ENCODE results near the gene LRRC8A. TPM values are rescaled to one million over a fixed set of nuclear protein-coding genes. Genes with fewer than 3 reads are reported as not detected.

LRRC8A gene
- total and polyA plus RNA-seq, 2 of the 13 experiments (the other 11 are each of a cell fraction or from before 2014, with no cell fraction given), result 16.1 to 40.6 TPM

- Histone ChIP-seq H3K4me2 (ENCODE audit: low read depth, low read length) (0 out of 2 replicates have a peak overlapping the region, but pooled peaks have one; percentile 81), H3K4me3 (replicated peaks in 1 of 3; ENCODE audit: insufficient read depth in 1 of 3, low read depth in 2 of 3, low read length in 3 of 3) (no peak overlapping the region), H3K79me2 (ENCODE audit: insufficient read depth, low read length) (peaks cover 5% of the 10 kb centered on the region), H3K27ac (ENCODE audit: extremely low read length, insufficient read depth, low read length) (no peak overlapping the region), H3K9ac (ENCODE audit: insufficient read depth, low read depth, low read length) (no peak overlapping the region), H3K4me1 (ENCODE audit: insufficient read depth, low read length) (peaks cover 56% of the 10 kb centered on the region), H3K9me3 (ENCODE audit: low read length) (no peaks in the 10 kb centered on the region), H3K27me3 (ENCODE audit: control insufficient read depth in 1 of 2, insufficient read depth in 2 of 2, low read length in 2 of 2) (no peaks in the 10 kb centered on the region), H3K36me3 (replicated peaks in 1 of 2; ENCODE audit: control insufficient read depth in 1 of 2, insufficient read depth in 2 of 2, low read length in 2 of 2) (no peaks in the 10 kb centered on the region; a peak in 1 of 5 replicates), H2AFZ (ENCODE audit: low read length) (no peak overlapping the region), H4K20me1 (ENCODE audit: insufficient read depth, low read length) (no peaks in the 10 kb centered on the region)
- WGBS (ENCODE audit: low lambda C conversion rate), result 96% methylated on average over 6 of the region's 6 CpGs
- intact Hi-C loops (cut with micrococcal nuclease; ENCODE audit: unreplicated experiment), result no loop called here
- DNase-seq (ENCODE audit: low spot score) (no peak), FAIRE-seq (no peak), ATAC-seq (no peak)
- BruUV-seq (replicated peaks), result no TSS peak
- CTCF ChIA-PET (ENCODE audit: low intra/inter-chr PET ratio, low total read pairs), result no interaction called here
- in situ Hi-C loops (cut with HindIII; ENCODE audit: extremely low pct_ligation_motif_present, low pct_unique_long_range_greater_than_20kb), result loop anchor here (5.0 kb wide), 1 partner anchor 41 kb away; the partner anchor contains the start of genes KYAT1 and LRRC8A
- no peak for TF ChIP-seq ZNF205 (CRISPR knock-in tag; IDR thresholded peaks at IDR 0.05)
- TF ChIP-seq CEBPB (IDR thresholded peaks at IDR 0.05; ENCODE audit: borderline replicate concordance, low read depth, low read length), result peak; percentile 93
- TF ChIP-seq CEBPG (CRISPR knock-in tag; IDR thresholded peaks at IDR 0.05), result peak; percentile 79
- POLR2A ChIA-PET, result interaction anchor here (1.9 to 2.2 kb wide), 3 partner anchors 18 to 46 kb away, joined by 4 to 7 read pairs (median 7); no protein-coding TSS in a partner anchor
Observed at GRCh38 chr9:128923493-128923883, 41.6 kb downstream of the LRRC8A start.

- H3K4me1 ChIP-seq (ENCODE audit: insufficient read depth, low read length), result peaks cover 17% of the 10 kb centered on the region
- WGBS (ENCODE audit: low lambda C conversion rate), result 34% methylated on average over 10 of the region's 10 CpGs
- FAIRE-seq (peak; percentile 76), DNase-seq (ENCODE audit: low spot score) (no peak), ATAC-seq (peak; percentile 89)
- H3K4me2 ChIP-seq (ENCODE audit: low read depth, low read length), result peak overlapping the region; percentile 40; the same call in 1 of the 2 replicates
- in situ Hi-C loops (cut with HindIII; ENCODE audit: extremely low pct_ligation_motif_present, low pct_unique_long_range_greater_than_20kb), result no loop called here
- H3K27ac ChIP-seq (ENCODE audit: extremely low read length, insufficient read depth, low read length), result no peak overlapping the region
- peak overlapping the region; percentile 64 for H2AFZ ChIP-seq (ENCODE audit: low read length)
- H3K9me3 ChIP-seq (ENCODE audit: low read length), result no peaks in the 10 kb centered on the region
- intact Hi-C loops (cut with micrococcal nuclease; ENCODE audit: unreplicated experiment), result loop anchor here (1.0 kb wide), 3 partner anchors 46 to 76 kb away; partner anchors contain the start of gene LRRC8A
- H3K36me3 ChIP-seq (replicated peaks in 1 of 2; ENCODE audit: control insufficient read depth in 1 of 2, insufficient read depth in 2 of 2, low read length in 2 of 2), result no peaks in the 10 kb centered on the region; a peak in 1 of 5 replicates
- no TSS peak for BruUV-seq (replicated peaks)
- no peak overlapping the region for H3K9ac ChIP-seq (ENCODE audit: insufficient read depth, low read depth, low read length)
- POLR2A ChIA-PET, result no interaction called here
- no peak overlapping the region for H3K4me3 ChIP-seq (replicated peaks in 1 of 3; ENCODE audit: insufficient read depth in 1 of 3, low read depth in 2 of 3, low read length in 3 of 3)
- H4K20me1 ChIP-seq (ENCODE audit: insufficient read depth, low read length), result no peaks in the 10 kb centered on the region
- H3K79me2 ChIP-seq (ENCODE audit: insufficient read depth, low read length), result no peaks in the 10 kb centered on the region
- CTCF ChIA-PET (ENCODE audit: low intra/inter-chr PET ratio, low total read pairs), result interaction anchor here (0.7 to 2.3 kb wide), 7 partner anchors 13 to 280 kb away, joined by 3 to 54 read pairs (median 4); no protein-coding TSS in a partner anchor
- H3K27me3 ChIP-seq (ENCODE audit: control insufficient read depth in 1 of 2, insufficient read depth in 2 of 2, low read length in 2 of 2), result no peaks in the 10 kb centered on the region
- TF ChIP-seq SMYD3 (CRISPR knock-in tag; IDR thresholded peaks at IDR 0.05), result no peak
- TF ChIP-seq AHR (CRISPR knock-in tag; IDR thresholded peaks at IDR 0.05), result no peak
- peak; percentile 70 for TF ChIP-seq TEAD3 (CRISPR knock-in tag; optimal IDR thresholded peaks at IDR 0.05; ENCODE audit: borderline replicate concordance)
- 0 out of 2 replicates have a peak, but pooled peaks have one; percentile 14 for TF ChIP-seq RXRA (CRISPR knock-in tag; IDR thresholded peaks at IDR 0.05)
- no peak for TF ChIP-seq RBM39 (IDR thresholded peaks at IDR 0.05; ENCODE audit: low read depth, low read length, poor library complexity, severe bottlenecking)
- no peak for TF ChIP-seq ARHGAP35 (CRISPR knock-in tag; IDR thresholded peaks at IDR 0.05; ENCODE audit: borderline replicate concordance)
- TF ChIP-seq BCL6 (CRISPR knock-in tag; IDR thresholded peaks at IDR 0.05), result no peak
- no peak for TF ChIP-seq ZNF879 (CRISPR knock-in tag; IDR thresholded peaks at IDR 0.05)
- TF ChIP-seq ZNF749 (CRISPR knock-in tag; IDR thresholded peaks at IDR 0.05; ENCODE audit: borderline replicate concordance), result no peak
- TF ChIP-seq SMC3 (IDR thresholded peaks at IDR 0.05; ENCODE audit: low read length), result peak; percentile 96
- TF ChIP-seq ZNF652 (CRISPR knock-in tag; IDR thresholded peaks at IDR 0.05; ENCODE audit: borderline replicate concordance, low read depth), result peak; percentile 55; the same call in 1 of the 2 replicates
- TF ChIP-seq ETV5 (CRISPR knock-in tag; IDR thresholded peaks at IDR 0.05; ENCODE audit: borderline replicate concordance), result peak; percentile 55; the same call in 1 of the 2 replicates
- TF ChIP-seq ZBTB25 (CRISPR knock-in tag; IDR thresholded peaks at IDR 0.05), result 0 out of 2 replicates have a peak, but pooled peaks have one; percentile 43
- TF ChIP-seq ELF3 (CRISPR knock-in tag; IDR thresholded peaks at IDR 0.05), result peak; percentile 31; the same call in 1 of the 2 replicates
- no peak for TF ChIP-seq ZNF12 (CRISPR knock-in tag; IDR thresholded peaks at IDR 0.05)
- TF ChIP-seq RFX1 (IDR thresholded peaks at IDR 0.05), result no peak
Observed at GRCh38 chr9:128927731-128928411, 45.9 kb downstream of the LRRC8A start.
